HepG2 (cell line): ENCODE data around the gene FER1L5. TPM values are rescaled to one million over a fixed set of nuclear protein-coding genes. Genes with fewer than 3 reads are reported as not detected.

Experiments
- DPF2 ChIP-seq: sonication (generic); formaldehyde crosslinking; IDR thresholded peaks from 2 replicates; pipeline ENCODE4 v1.4.0; 2020; ENCODE audit warnings: mild to moderate bottlenecking, low read depth, missing genetic modification reagents, borderline replicate concordance
- HINFP ChIP-seq: sonication (generic); formaldehyde crosslinking; IDR thresholded peaks from 2 replicates; pipeline ENCODE4 v1.4.0; 2020; ENCODE audit warnings: low read depth, mild to moderate bottlenecking, missing genetic modification reagents
- USF2 ChIP-seq, 2 experiments: sonication (generic) in 1 of 2; formaldehyde crosslinking in 1 of 2; IDR thresholded peaks; 2 replicates each; pipeline versions ENCODE4 v1.5.1 to v1.6.1; 2011 to 2020; ENCODE audit warnings: borderline replicate concordance in 1 of 2, low read depth in 1 of 2, low read length in 1 of 2, mild to moderate bottlenecking in 1 of 2, missing genetic modification reagents in 1 of 2, moderate library complexity in 1 of 2
- ZBTB4 ChIP-seq: sonication (generic); formaldehyde crosslinking; IDR thresholded peaks from 2 replicates; pipeline ENCODE4 v1.4.0; 2020; ENCODE audit warnings: missing genetic modification reagents, mild to moderate bottlenecking, borderline replicate concordance
- ZNF253 ChIP-seq: sonication (generic); formaldehyde crosslinking; IDR thresholded peaks from 2 replicates; pipeline ENCODE4 v1.8.0; 2022; ENCODE audit warnings: mild to moderate bottlenecking, missing genetic modification reagents, borderline replicate concordance
- ZNF318 ChIP-seq: sonication (generic); formaldehyde crosslinking; IDR thresholded peaks from 2 replicates; pipeline ENCODE4 v1.4.0; 2020; ENCODE audit warnings: mild to moderate bottlenecking, missing genetic modification reagents
- ZUFSP ChIP-seq: sonication (generic); formaldehyde crosslinking; IDR thresholded peaks from 2 replicates; pipeline ENCODE4 v1.9.0; 2021; ENCODE audit warnings: missing genetic modification reagents, mild to moderate bottlenecking, borderline replicate concordance
- polyA plus RNA-seq, 8 experiments: library from polyadenylated mRNA; depleted of rRNA in 3 of 8; stranded (reverse) in 7 of 8; unstranded in 1 of 8; fragments of >200 nt; fragmentation: Illumina TruSeq in 4 of 8; extraction: Trizol in 4 of 8; gene quantifications; 2 replicates each; pipeline versions ENCODE4 v1.2.1 to v1.2.3, GENCODE V29; 2011 to 2016; ENCODE audit warnings: low read depth in 4 of 8, missing spikeins in 1 of 8, mixed read lengths in 1 of 8; ENCODE audit not compliant: insufficient read depth in 1 of 8
- total RNA-seq, 5 experiments: library from RNA; depleted of rRNA; stranded (reverse); fragments of >200 nt; fragmentation: Illumina TruSeq; extraction: Trizol; gene quantifications; 2 replicates each; pipeline ENCODE4 v1.2.3, GENCODE V29; 2016; ENCODE audit warnings: low read depth in 1 of 5

The FER1L5 gene
- total and polyA plus RNA-seq, 2 of the 13 experiments (the other 11 are each of a cell fraction or from before 2014, with no cell fraction given) = 0.02 to 0.08 TPM

- TF ChIP-seq ZNF318 = 0 out of 2 replicates have a peak, but pooled peaks have one; percentile 36
- no peak for TF ChIP-seq USF2 (IDR thresholded peaks at IDR 0.05; ENCODE audit: low read depth, low read length)
- TF ChIP-seq USF2 (CRISPR knock-in tag; IDR thresholded peaks at IDR 0.05; ENCODE audit: borderline replicate concordance) = 0 out of 2 replicates have a peak, but pooled peaks have one; percentile 9
- peak; percentile 35; the same call in 1 of the 2 replicates for TF ChIP-seq HINFP (CRISPR knock-in tag)
- TF ChIP-seq ZUFSP (CRISPR knock-in tag) = 0 out of 2 replicates have a peak, but pooled peaks have one; percentile 80
- 0 out of 2 replicates have a peak, but pooled peaks have one; percentile 8 for TF ChIP-seq ZNF253 (CRISPR knock-in tag)
- TF ChIP-seq ZBTB4 (CRISPR knock-in tag) = peak; percentile 9; the same call in 1 of the 2 replicates
- 0 out of 2 replicates have a peak, but pooled peaks have one; percentile 27 for TF ChIP-seq DPF2
Observed at GRCh38 chr2:96637385-96638143, 5.0 kb upstream of the FER1L5 start (continued).
